Thyroid gland (tissue), 4 donors: ENCODE results near the gene OR52K2. TPM values are rescaled to one million over a fixed set of nuclear protein-coding genes. Genes with fewer than 3 reads are reported as not detected.

Source experiments
- total RNA-seq, 4 donors: library from RNA; depleted of rRNA; stranded (reverse); fragments of >200 nt; gene quantifications; one replicate each; pipeline ENCODE4 v1.2.3, GENCODE V29; 2016

OR52K2 gene
- total RNA-seq, 4 donors from 2014 or later: not detected

Other genes with a start within 250 kb of the OR52K2 start
- not detected for gene OR52B4, start 80.9 kb upstream of the OR52K2 start, total RNA-seq
- gene TRIM21, start 55.6 kb upstream of the OR52K2 start, total RNA-seq: 10 to 100 TPM; 12.7 to 15.7 (median 13.0) TPM
- gene OR52K1, start 33.4 kb downstream of the OR52K2 start, total RNA-seq: not detected
- gene OR52M1, start 95.9 kb downstream of the OR52K2 start, total RNA-seq: not detected
- not detected for gene OR52I2, start 132.4 kb downstream of the OR52K2 start, total RNA-seq
- gene OR52I1, start 144.7 kb downstream of the OR52K2 start, total RNA-seq: not detected
- 10 to 100 TPM; 26.4 to 40.2 (median 36.2) TPM for gene TRIM68, start 158.9 kb downstream of the OR52K2 start, total RNA-seq
- not detected for gene OR51D1, start 188.2 kb downstream of the OR52K2 start, total RNA-seq
- under 1 TPM in 3 of 4 donors, not detected in 1; 0.21 to 0.54 (median 0.22) TPM for gene OR51E1, start 194.7 kb downstream of the OR52K2 start, total RNA-seq
- not detected for gene OR51E2, start 248.6 kb downstream of the OR52K2 start, total RNA-seq